Measurements from ENCODE around the gene SEC61A1.

- TF ChIP-seq CTCF (IDR thresholded peaks at IDR 0.05) (no peak), POLR2A (IDR thresholded peaks at IDR 0.05) (no peak), POLR2AphosphoS5 (IDR thresholded peaks at IDR 0.05) (no peak)
Observed at GRCh38 chr3:128084675-128085021, 32.4 kb downstream of the SEC61A1 start.
